SK-N-SH treated with all-trans-retinoic acid at 6 μM for 48 hours (cell line): ENCODE measurements around the gene SIX3.

ENCODE experiments used
- ATAC-seq: fragments of 200-7000 bp; cut with Tn5 transposase; 3 replicates; pipeline ENCODE4 v1.9.1; 2020; ENCODE audit warnings: mild to moderate bottlenecking, moderate library complexity
- ARNTL ChIP-seq: fragments of 450-650 bp; formaldehyde crosslinking; IDR thresholded peaks from 2 replicates; pipeline ENCODE4 v1.5.0; 2020; ENCODE audit warnings: low read depth, mild to moderate bottlenecking, moderate library complexity, borderline replicate concordance
- BACH2 ChIP-seq: fragments of 250-450 bp; sonication (Bioruptor Pico); IDR thresholded peaks from 2 replicates; pipeline ENCODE4 v1.9.0; 2021; ENCODE audit warnings: mild to moderate bottlenecking, borderline replicate concordance
- CREB5 ChIP-seq: fragments of 250-450 bp; sonication (Bioruptor Pico); IDR thresholded peaks from 2 replicates; pipeline ENCODE4 v1.5.1; 2020; ENCODE audit warnings: low read depth, mild to moderate bottlenecking, moderate library complexity
- CSDC2 ChIP-seq: fragments of 250-450 bp; sonication (Bioruptor Pico); IDR thresholded peaks from 2 replicates; pipeline ENCODE4 v1.5.0; 2020; ENCODE audit warnings: mild to moderate bottlenecking, moderate library complexity
- CSRNP3 ChIP-seq: fragments of 250-450 bp; sonication (Bioruptor Pico); IDR thresholded peaks from 2 replicates; pipeline ENCODE4 v1.5.1; 2021; ENCODE audit warnings: mild to moderate bottlenecking, moderate library complexity
- ESRRG ChIP-seq: fragments of 250-450 bp; sonication (Bioruptor Pico); IDR thresholded peaks from 2 replicates; pipeline ENCODE4 v1.6.1; 2021; ENCODE audit warnings: mild to moderate bottlenecking
- GLIS3 ChIP-seq: fragments of 250-450 bp; sonication (Bioruptor Pico); IDR thresholded peaks from 2 replicates; pipeline ENCODE4 v1.5.0; 2020; ENCODE audit warnings: mild to moderate bottlenecking, moderate library complexity
- ISL1 ChIP-seq: fragments of 250-450 bp; sonication (Bioruptor Pico); IDR thresholded peaks from 2 replicates; pipeline ENCODE4 v2.1.2; 2022; ENCODE audit warnings: mild to moderate bottlenecking, moderate library complexity
- OSR1 ChIP-seq: fragments of 250-450 bp; sonication (Bioruptor Pico); IDR thresholded peaks from 2 replicates; pipeline ENCODE4 v1.8.0; 2022; ENCODE audit warnings: moderate library complexity, mild to moderate bottlenecking, inconsistent platforms
- PPARA ChIP-seq: fragments of 250-450 bp; sonication (Bioruptor Pico); IDR thresholded peaks from 2 replicates; pipeline ENCODE4 v1.5.0; 2020; ENCODE audit warnings: mild to moderate bottlenecking, borderline replicate concordance
- RARB ChIP-seq: fragments of 250-450 bp; sonication (Bioruptor Pico); IDR thresholded peaks from 2 replicates; pipeline ENCODE4 v1.8.0; 2021; ENCODE audit warnings: mild to moderate bottlenecking, moderate library complexity
- SNAI2 ChIP-seq: fragments of 250-450 bp; sonication (Bioruptor Pico); IDR thresholded peaks from 2 replicates; pipeline ENCODE4 v1.5.0; 2020; ENCODE audit warnings: mild to moderate bottlenecking, moderate library complexity
- TCF4 ChIP-seq: fragments of 250-450 bp; sonication (Bioruptor Pico); IDR thresholded peaks from 2 replicates; pipeline ENCODE4 v1.8.0; 2021; ENCODE audit warnings: mild to moderate bottlenecking, moderate library complexity, borderline replicate concordance
- TOX ChIP-seq: fragments of 250-450 bp; sonication (Bioruptor Pico); IDR thresholded peaks from 2 replicates; pipeline ENCODE4 v1.8.0; 2021; ENCODE audit warnings: mild to moderate bottlenecking, moderate library complexity, borderline replicate concordance
- ZC3H10 ChIP-seq: fragments of 250-450 bp; sonication (Bioruptor Pico); IDR thresholded peaks from 2 replicates; pipeline ENCODE4 v1.5.1; 2021; ENCODE audit warnings: mild to moderate bottlenecking, moderate library complexity
- ZFP3 ChIP-seq: fragments of 250-450 bp; sonication (Bioruptor Pico); IDR thresholded peaks from 2 replicates; pipeline ENCODE4 v1.5.0; 2020; ENCODE audit warnings: mild to moderate bottlenecking, moderate library complexity
- ZFP30 ChIP-seq: fragments of 450-650 bp; formaldehyde crosslinking; IDR thresholded peaks from 2 replicates; pipeline ENCODE4 v1.5.0; 2022; ENCODE audit warnings: mild to moderate bottlenecking, moderate library complexity
- ZNF565 ChIP-seq: fragments of 450-650 bp; formaldehyde crosslinking; conservative IDR thresholded peaks from 2 replicates; pipeline ENCODE4 v1.5.0; 2020; ENCODE audit warnings: low read depth, mild to moderate bottlenecking, moderate library complexity
- ZNF70 ChIP-seq: fragments of 450-650 bp; formaldehyde crosslinking; IDR thresholded peaks from 2 replicates; pipeline ENCODE4 v1.5.0; 2020; ENCODE audit warnings: mild to moderate bottlenecking, moderate library complexity
- TF ChIP-seq, protein P1 (sequence below): fragments of 250-450 bp; sonication (Bioruptor Pico); IDR thresholded peaks from 2 replicates; pipeline ENCODE4 v1.8.0; 2020; ENCODE audit warnings: mild to moderate bottlenecking, moderate library complexity, borderline replicate concordance
- TF ChIP-seq, protein P2 (sequence below): fragments of 250-450 bp; sonication (Bioruptor Pico); IDR thresholded peaks from 2 replicates; pipeline ENCODE4 v1.8.0; 2021; ENCODE audit warnings: low read depth, mild to moderate bottlenecking, moderate library complexity, borderline replicate concordance
- TF ChIP-seq, protein P3 (sequence below): fragments of 250-450 bp; sonication (Bioruptor Pico); IDR thresholded peaks from 2 replicates; pipeline ENCODE4 v1.5.0; 2020; ENCODE audit warnings: mild to moderate bottlenecking, moderate library complexity

Gene SIX3

GRCh38 chr2:44952806-44953498 is 11.4 kb downstream of the SIX3 start:
- ATAC-seq, result no peak

DNA sequence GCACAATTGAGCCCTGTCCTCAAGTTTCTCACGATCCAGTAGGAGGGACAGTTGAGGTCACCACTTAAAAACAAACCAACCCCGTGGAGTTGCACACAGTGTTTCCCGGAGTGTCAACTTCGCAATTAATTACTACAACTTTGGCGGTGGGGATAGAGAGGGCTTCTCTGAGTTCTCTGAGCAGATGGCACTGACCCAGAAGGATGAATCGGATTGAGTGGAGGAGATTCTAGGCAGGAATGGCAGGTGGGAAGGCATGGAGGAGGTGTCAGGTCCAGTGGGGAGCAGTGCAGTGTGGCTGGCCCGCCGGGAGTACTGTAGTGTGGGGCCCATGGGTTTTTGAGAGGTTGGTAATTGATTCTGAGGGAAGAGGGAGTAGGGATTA is 12.0 kb downstream of the SIX3 start:
- ATAC-seq, result no peak
- TF ChIP-seq ESRRG (CRISPR knock-in tag) (no peak), ISL1 (CRISPR knock-in tag) (no peak), SNAI2 (CRISPR knock-in tag) (no peak), TOX (CRISPR knock-in tag) (no peak)
- TF ChIP-seq, protein P1, sequence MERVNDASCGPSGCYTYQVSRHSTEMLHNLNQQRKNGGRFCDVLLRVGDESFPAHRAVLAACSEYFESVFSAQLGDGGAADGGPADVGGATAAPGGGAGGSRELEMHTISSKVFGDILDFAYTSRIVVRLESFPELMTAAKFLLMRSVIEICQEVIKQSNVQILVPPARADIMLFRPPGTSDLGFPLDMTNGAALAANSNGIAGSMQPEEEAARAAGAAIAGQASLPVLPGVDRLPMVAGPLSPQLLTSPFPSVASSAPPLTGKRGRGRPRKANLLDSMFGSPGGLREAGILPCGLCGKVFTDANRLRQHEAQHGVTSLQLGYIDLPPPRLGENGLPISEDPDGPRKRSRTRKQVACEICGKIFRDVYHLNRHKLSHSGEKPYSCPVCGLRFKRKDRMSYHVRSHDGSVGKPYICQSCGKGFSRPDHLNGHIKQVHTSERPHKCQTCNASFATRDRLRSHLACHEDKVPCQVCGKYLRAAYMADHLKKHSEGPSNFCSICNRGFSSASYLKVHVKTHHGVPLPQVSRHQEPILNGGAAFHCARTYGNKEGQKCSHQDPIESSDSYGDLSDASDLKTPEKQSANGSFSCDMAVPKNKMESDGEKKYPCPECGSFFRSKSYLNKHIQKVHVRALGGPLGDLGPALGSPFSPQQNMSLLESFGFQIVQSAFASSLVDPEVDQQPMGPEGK (CRISPR knock-in tag), result no peak

More at GRCh38 chr2:44952806-44953498, 11.4 kb downstream of the SIX3 start:
- TF ChIP-seq ESRRG (CRISPR knock-in tag) (no peak), BACH2 (CRISPR knock-in tag) (no peak), TOX (CRISPR knock-in tag) (no peak), GLIS3 (no peak), OSR1 (CRISPR knock-in tag) (no peak), RARB (CRISPR knock-in tag) (no peak), CSDC2 (no peak), ZC3H10 (CRISPR knock-in tag) (no peak), ISL1 (CRISPR knock-in tag) (no peak), CSRNP3 (CRISPR knock-in tag) (no peak), SNAI2 (CRISPR knock-in tag) (no peak), ARNTL (no peak), PPARA (CRISPR knock-in tag) (no peak), TCF4 (no peak), ZFP3 (CRISPR knock-in tag) (no peak), ZNF565 (CRISPR knock-in tag) (no peak)
- TF ChIP-seq, protein P2, sequence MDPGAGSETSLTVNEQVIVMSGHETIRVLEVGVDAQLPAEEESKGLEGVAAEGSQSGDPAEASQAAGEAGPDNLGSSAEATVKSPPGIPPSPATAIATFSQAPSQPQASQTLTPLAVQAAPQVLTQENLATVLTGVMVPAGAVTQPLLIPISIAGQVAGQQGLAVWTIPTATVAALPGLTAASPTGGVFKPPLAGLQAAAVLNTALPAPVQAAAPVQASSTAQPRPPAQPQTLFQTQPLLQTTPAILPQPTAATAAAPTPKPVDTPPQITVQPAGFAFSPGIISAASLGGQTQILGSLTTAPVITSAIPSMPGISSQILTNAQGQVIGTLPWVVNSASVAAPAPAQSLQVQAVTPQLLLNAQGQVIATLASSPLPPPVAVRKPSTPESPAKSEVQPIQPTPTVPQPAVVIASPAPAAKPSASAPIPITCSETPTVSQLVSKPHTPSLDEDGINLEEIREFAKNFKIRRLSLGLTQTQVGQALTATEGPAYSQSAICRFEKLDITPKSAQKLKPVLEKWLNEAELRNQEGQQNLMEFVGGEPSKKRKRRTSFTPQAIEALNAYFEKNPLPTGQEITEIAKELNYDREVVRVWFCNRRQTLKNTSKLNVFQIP, result no peak
- TF ChIP-seq, protein P3, sequence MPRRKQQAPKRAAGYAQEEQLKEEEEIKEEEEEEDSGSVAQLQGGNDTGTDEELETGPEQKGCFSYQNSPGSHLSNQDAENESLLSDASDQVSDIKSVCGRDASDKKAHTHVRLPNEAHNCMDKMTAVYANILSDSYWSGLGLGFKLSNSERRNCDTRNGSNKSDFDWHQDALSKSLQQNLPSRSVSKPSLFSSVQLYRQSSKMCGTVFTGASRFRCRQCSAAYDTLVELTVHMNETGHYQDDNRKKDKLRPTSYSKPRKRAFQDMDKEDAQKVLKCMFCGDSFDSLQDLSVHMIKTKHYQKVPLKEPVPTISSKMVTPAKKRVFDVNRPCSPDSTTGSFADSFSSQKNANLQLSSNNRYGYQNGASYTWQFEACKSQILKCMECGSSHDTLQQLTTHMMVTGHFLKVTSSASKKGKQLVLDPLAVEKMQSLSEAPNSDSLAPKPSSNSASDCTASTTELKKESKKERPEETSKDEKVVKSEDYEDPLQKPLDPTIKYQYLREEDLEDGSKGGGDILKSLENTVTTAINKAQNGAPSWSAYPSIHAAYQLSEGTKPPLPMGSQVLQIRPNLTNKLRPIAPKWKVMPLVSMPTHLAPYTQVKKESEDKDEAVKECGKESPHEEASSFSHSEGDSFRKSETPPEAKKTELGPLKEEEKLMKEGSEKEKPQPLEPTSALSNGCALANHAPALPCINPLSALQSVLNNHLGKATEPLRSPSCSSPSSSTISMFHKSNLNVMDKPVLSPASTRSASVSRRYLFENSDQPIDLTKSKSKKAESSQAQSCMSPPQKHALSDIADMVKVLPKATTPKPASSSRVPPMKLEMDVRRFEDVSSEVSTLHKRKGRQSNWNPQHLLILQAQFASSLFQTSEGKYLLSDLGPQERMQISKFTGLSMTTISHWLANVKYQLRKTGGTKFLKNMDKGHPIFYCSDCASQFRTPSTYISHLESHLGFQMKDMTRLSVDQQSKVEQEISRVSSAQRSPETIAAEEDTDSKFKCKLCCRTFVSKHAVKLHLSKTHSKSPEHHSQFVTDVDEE (CRISPR knock-in tag), result no peak
- TF ChIP-seq, all 23 proteins: peak for 0

GRCh38 chr2:44954447-44954888 is 13.0 kb downstream of the SIX3 start:
- no peak for ATAC-seq

More at GRCh38 chr2:44954447-44954888, 13.0 kb downstream of the SIX3 start:
- TF ChIP-seq ZNF70, result no peak
- TF ChIP-seq TCF4, result no peak
- TF ChIP-seq CREB5 (CRISPR knock-in tag), result no peak
- TF ChIP-seq ZFP30 (CRISPR knock-in tag), result no peak
- TF ChIP-seq TOX (CRISPR knock-in tag), result no peak
- no peak for TF ChIP-seq RARB (CRISPR knock-in tag)
- no peak for TF ChIP-seq BACH2 (CRISPR knock-in tag)
- TF ChIP-seq SNAI2 (CRISPR knock-in tag), result no peak
- TF ChIP-seq CSDC2, result no peak
- TF ChIP-seq, protein P1 (CRISPR knock-in tag), result no peak
- no peak for TF ChIP-seq ZFP3 (CRISPR knock-in tag)
- no peak for TF ChIP-seq ESRRG (CRISPR knock-in tag)
- TF ChIP-seq PPARA (CRISPR knock-in tag), result no peak
- no peak for TF ChIP-seq GLIS3
